GM21717 (cell line): ENCODE measurements around the gene HEATR1.
"Not testable (repeated sequence)": the region's sequence is repeated elsewhere in the genome, so short reads cannot be mapped to it uniquely, and the experiment has no call there.

Source experiments
- ATAC-seq: cut with Tn5 transposase; IDR thresholded peaks from one replicate; pipeline ENCODE4 v1.9.1; 2021; ENCODE audit warnings: mild to moderate bottlenecking, moderate library complexity; ENCODE audit not compliant: unreplicated experiment

The HEATR1 gene

DNA sequence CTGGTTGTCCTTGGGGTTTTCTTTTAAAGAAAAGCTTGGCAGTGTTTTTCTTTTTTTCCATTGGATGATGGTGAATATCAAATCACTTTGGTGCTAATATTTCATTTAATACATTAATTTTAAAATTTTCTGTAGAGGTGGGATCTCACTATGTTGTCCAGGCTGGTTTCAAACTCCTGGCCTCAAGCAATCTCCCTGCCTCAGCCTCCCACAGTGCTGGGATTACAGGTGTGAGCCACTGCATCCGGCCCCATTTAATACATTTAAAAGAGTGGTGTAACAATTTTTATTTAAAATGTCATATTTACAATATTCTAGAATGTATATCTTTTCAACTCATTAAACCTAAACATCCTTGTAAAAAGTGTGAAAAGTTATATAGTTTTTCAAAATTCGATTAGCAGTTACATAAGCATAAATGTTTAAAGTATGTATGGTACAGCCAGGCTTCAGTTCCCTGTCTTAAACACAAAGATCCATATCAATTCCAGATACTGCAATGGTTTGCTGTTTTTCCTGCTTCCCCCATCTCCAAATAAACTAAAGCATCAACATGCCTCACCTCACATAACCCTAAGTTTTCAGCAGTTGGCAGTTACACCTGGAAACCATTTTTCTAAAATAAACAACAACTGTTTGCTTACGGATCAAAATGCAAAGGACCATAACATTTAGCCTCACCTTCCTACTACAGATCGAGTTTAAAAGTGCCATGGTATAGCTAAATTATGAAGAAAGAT is 89.4 kb downstream of the HEATR1 start:
- no peak for ATAC-seq

DNA sequence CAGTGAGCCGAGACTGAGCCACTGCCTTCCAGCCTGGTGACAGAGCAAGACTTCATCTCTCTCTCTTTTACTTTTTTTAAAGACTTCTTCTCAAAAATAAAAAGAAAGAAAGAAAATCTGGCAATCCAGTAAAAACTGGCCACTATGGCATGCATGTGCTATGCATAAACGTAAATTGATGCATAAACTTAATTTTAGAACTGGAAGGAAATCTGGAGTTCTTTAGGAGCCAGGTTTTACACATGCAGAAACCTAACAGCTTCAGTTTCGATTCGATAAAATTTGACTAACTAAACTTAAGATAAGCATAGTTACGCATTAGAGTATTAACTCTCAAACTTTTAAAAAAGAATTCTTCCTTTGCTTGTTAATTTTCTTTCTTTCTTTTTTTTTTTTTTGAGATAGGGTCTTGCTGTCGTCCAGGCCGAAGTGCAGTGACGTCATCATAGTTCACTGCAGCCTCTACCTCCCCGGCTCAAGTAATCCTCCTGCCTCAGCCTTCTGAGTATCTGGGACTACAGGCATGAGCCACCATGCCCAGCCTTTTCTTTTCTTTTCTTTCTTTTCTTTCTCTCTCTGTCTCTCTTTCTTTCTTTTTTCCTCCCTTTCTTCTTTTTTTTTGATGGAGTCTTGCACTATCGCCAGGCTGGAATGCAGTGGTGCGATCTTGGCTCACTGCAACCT is 92.4 kb downstream of the HEATR1 start:
- no peak for ATAC-seq

DNA sequence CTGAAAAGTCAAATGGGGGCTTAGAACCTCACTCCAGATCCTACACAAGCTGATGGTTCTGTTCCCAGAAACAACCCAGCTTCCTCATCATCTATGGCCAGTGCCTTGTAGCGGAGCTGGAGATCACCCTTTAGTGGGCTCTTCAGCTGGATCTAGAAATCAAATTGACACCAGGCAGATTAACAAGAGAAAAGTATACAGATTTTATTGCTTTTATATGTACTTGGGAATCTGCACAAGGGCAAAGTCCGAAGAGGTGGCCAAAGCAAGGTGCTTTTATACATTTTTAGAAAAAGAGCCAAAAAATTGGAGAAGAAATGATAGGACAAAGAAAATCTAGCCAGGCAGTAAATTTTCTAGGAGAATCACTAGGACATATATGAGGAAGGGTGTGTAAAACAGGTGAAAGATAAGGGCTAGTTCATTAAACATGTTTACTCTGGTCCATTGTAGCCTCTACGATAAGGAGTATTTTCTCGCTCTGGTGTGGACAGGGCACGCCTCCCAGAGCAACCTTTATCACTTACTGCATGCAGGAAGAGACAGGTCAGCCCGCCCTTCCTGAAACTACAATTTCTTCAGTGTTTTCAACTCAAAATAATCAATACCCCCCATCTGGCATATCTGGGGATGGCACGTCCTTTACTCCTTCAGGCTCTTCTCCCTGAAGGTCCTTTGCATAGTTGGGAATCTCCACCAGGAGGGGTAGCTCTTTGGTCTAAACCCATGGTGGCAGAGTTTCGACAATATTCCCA is 94.5 kb downstream of the HEATR1 start:
- no peak for ATAC-seq

DNA sequence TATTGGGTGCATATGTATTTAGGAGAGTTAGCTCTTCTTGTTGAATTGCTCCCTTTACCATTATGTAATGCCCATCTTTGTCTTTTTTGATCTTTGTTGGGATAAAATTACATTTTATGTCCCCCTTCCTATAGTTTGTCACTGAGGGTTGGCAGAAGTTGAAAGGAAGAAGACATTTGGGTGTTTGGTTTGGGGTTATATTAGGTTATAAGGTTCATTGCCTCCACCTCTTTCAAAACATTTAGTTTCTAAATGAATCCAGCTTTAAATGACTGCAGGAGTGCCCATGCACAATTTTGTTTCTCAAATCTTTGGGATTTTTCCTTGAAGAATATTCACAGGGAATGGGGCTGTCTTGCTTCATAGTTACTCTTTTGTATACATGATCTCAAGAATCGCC is 95.1 kb downstream of the HEATR1 start:
- no peak for ATAC-seq

DNA sequence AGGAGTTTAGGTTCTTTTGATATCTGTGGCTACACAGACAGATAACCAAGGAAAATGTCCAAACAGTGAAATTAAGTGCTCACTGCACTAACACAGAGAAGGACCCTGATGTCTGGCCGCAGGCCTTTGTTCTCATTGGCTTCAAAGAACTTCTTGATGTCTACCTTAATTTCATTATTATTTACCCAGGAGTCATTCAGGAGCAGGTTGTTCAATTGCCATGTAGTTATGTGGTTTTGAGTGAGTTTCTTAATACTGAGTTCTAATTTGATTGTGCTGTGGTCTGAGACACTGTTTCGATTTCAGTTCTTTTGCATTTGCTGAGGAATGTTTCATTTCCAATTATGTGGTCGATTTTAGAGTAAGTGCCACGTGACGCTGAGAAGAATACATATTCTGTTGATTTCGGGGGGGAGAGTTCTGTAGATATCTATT is 95.7 kb downstream of the HEATR1 start:
- no peak for ATAC-seq

DNA sequence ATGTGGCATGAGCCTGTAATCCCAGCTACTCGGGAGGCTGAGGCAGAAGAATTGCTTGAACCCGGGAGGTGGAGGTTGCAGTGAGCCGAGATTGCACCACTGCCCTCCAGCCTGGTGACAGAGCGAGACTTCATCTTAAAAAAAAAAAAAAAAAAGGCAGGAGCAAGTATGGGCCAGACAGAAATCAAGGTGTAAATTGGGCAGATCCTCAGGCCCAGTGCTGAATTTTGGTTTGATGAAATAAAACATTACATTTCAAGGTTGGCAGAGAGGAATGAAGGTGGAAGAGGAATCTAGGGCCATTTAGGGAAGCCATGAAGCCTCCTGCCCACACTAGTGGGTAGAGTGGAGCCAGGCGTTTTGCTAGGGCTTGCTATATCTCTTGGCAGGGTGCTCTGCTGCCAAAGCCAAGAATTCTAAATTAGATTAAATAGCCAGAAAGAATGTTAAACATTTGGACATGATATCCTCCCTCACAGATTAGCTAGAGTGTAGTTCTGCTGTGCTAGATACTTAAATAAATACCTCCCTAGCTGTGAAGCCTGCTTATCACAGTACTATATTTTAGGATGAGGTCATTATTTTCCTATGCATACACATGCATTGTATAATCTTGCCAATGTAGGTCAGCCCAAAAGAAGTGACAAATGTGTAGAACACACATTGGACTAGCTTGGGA is 97.2 kb downstream of the HEATR1 start:
- no peak for ATAC-seq

DNA sequence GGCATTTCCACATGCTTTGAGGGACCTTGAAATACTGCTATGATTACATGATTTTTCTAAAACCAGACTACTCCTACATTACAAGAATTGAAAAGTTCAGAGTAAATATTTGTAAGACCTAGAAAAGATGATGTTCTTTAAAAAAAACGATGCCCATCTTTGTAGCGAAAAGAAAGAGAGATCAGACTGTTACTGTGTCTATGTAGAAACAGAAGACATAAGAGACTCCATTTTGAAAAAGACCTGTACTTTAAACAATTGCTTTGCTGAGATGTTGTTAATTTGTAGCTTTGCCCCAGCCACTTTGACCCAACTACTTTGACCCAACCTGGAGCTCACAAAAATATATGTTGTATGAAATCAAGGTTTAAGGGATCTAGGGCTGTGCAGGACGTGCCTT is 100.0 kb downstream of the HEATR1 start:
- not testable (repeated sequence) for ATAC-seq

DNA sequence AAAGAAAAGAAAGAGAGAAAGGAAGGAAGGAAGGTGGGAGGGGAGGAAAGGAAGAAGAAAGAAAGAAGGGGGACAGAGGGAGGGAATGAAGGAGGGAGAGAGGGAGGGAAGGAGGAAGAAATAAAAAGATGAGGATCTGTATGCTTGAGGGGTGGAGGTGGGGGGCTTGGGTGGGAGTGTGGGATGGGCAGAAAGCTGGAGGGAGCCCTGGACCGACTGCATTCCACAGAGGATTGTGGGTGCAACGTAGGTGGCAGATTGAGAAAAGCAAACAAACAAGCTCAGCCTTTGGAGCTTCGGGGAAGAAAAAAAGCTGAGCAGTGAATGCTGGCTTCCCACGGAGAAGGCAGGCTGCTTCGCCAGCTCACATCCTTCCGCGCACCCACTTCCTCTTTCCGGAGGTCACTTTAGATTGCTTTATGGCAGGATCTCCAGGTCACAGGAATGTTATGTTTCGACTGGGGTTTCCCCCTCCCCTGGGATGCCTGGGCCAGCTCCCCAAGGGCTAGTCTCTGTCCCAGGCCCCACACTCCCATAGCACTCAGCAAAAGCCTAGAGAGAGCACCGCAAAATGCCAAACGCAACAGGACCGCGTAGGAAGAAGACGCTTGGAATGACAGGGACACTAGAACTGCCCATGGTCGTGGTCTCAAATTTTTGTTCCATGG is 101.2 kb downstream of the HEATR1 start:
- ATAC-seq, result no peak

DNA sequence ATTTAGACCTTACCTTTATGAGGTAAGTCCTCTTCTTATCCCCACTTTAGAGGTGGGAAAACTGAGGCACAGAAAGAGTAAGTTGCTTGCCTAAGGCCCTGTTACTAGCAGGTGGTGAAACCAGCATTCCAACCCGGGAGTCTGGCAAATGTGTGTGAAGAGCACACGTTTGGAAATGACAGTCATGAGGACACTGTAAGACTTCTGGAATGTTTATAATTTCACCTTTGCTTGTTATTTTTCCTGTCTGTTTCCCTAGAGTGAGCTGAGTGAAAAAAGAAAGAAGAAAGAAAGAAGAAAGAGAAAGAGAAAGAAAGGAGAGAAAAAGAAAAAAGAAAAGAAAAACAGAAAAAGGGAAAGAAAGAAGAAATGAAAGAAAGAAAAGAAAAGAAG is 101.7 kb downstream of the HEATR1 start:
- ATAC-seq, result no peak

DNA sequence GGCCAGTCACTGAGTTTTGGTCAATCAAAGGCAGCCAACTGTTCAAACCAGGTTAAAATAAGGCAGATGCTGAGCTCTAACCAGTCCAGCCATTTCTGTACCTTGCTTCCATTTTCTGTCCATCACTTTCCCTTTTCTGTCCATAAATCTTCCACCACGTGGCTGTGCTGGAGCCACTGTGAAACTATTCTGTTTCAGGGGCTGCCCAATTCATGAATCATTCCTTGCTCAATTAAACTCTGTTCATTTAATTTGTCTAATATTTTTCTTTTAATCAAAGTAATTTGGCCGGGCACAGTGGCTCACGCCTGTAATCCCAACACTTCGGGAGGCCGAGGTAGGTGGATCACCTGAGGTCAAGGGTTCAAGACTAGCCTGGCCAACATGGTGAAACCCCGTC is 103.2 kb downstream of the HEATR1 start:
- ATAC-seq, result no peak
